Measurements from ENCODE around the gene RFWD3. TPM values are rescaled to one million over a fixed set of nuclear protein-coding genes. Genes with fewer than 3 reads are reported as not detected.

RFWD3 gene
- total and polyA plus RNA-seq, 2 donors from 2014 or later: 5.8 to 26.0 TPM

- intact Hi-C loops (cut with DNase I): no loop called here
Measured at GRCh38 chr16:74611721-74612120, 55.0 kb downstream of the RFWD3 start.

GRCh38 chr16:74608944-74609343 lies 57.7 kb downstream of the RFWD3 start:
- H3K9me3 ChIP-seq (ENCODE audit: control insufficient read depth in 2 of 3, insufficient read depth in 1 of 3, low read length in 3 of 3): no peaks in the 10 kb centered on the region
- H3K9ac ChIP-seq (ENCODE audit: low read length in 3 of 3): no peak overlapping the region
- FAIRE-seq (no peak), DNase-seq (no peak)
- H3K36me3 ChIP-seq (ENCODE audit: control insufficient read depth in 2 of 3, insufficient read depth in 3 of 3, low read length in 3 of 3): no peaks in the 10 kb centered on the region
- H3K4me1 ChIP-seq (ENCODE audit: control insufficient read depth in 2 of 3, insufficient read depth in 2 of 3, low read depth in 1 of 3, low read length in 3 of 3): peaks cover 0 to 11% (median 5%) of the 10 kb centered on the region in 3 donors
- TF ChIP-seq, protein P1, sequence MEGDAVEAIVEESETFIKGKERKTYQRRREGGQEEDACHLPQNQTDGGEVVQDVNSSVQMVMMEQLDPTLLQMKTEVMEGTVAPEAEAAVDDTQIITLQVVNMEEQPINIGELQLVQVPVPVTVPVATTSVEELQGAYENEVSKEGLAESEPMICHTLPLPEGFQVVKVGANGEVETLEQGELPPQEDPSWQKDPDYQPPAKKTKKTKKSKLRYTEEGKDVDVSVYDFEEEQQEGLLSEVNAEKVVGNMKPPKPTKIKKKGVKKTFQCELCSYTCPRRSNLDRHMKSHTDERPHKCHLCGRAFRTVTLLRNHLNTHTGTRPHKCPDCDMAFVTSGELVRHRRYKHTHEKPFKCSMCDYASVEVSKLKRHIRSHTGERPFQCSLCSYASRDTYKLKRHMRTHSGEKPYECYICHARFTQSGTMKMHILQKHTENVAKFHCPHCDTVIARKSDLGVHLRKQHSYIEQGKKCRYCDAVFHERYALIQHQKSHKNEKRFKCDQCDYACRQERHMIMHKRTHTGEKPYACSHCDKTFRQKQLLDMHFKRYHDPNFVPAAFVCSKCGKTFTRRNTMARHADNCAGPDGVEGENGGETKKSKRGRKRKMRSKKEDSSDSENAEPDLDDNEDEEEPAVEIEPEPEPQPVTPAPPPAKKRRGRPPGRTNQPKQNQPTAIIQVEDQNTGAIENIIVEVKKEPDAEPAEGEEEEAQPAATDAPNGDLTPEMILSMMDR (IDR thresholded peaks at IDR 0.05; ENCODE audit: borderline replicate concordance, extremely low read depth, insufficient read depth): no peak
- intact Hi-C loops (cut with DNase I): no loop called here
- no peaks in the 10 kb centered on the region for H3K27me3 ChIP-seq (ENCODE audit: control insufficient read depth, insufficient read depth, low read length)
- H3K4me3 ChIP-seq (ENCODE audit: low read length in 3 of 3): no peak overlapping the region
- no peak overlapping the region for H3K27ac ChIP-seq (ENCODE audit: low read depth in 2 of 2, low read length in 2 of 2)

More at GRCh38 chr16:74611721-74612120, 55.0 kb downstream of the RFWD3 start:
- Histone ChIP-seq H3K36me3 (ENCODE audit: control insufficient read depth in 2 of 3, insufficient read depth in 3 of 3, low read length in 3 of 3) (no peaks in the 10 kb centered on the region), H3K9ac (ENCODE audit: low read length in 3 of 3) (no peak overlapping the region), H3K27me3 (ENCODE audit: control insufficient read depth, insufficient read depth, low read length) (no peaks in the 10 kb centered on the region), H3K4me3 (ENCODE audit: low read length in 3 of 3) (no peak overlapping the region), H3K4me1 (ENCODE audit: control insufficient read depth in 2 of 3, insufficient read depth in 2 of 3, low read depth in 1 of 3, low read length in 3 of 3) (peaks cover 0 to 5% (median 2%) of the 10 kb centered on the region in 3 donors), H3K9me3 (ENCODE audit: control insufficient read depth in 2 of 3, insufficient read depth in 1 of 3, low read length in 3 of 3) (no peaks in the 10 kb centered on the region), H3K27ac (ENCODE audit: low read depth in 2 of 2, low read length in 2 of 2) (no peak overlapping the region)
- DNase-seq (no peak), FAIRE-seq (no peak)
- TF ChIP-seq, protein P1 (IDR thresholded peaks at IDR 0.05; ENCODE audit: borderline replicate concordance, extremely low read depth, insufficient read depth): no peak

DNA sequence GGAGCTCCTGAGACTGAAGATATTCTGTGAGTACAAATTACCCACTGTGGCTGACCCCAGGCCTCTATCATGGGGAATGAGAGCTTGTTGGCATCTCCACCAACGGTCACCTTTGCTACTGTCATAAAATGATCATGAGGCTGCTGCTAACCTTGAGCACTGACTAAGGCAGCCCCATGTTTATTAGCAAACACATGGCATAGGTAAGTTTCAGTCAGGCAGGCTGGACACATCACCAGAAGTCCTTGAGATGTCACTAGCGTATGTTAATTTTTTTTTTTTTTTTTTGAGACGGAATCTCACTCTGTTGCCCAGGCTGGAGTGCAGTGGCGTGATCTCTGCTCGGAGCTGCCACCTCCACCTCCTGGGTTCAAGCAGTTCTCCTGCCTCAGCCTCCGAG lies 58.3 kb downstream of the RFWD3 start:
- Histone ChIP-seq H3K27ac (ENCODE audit: low read depth in 2 of 2, low read length in 2 of 2) (no peak overlapping the region), H3K36me3 (ENCODE audit: control insufficient read depth in 2 of 3, insufficient read depth in 3 of 3, low read length in 3 of 3) (no peaks in the 10 kb centered on the region), H3K9me3 (ENCODE audit: control insufficient read depth in 2 of 3, insufficient read depth in 1 of 3, low read length in 3 of 3) (no peaks in the 10 kb centered on the region), H3K9ac (ENCODE audit: low read length in 3 of 3) (no peak overlapping the region), H3K27me3 (ENCODE audit: control insufficient read depth, insufficient read depth, low read length) (no peaks in the 10 kb centered on the region), H3K4me3 (ENCODE audit: low read length in 3 of 3) (no peak overlapping the region), H3K4me1 (ENCODE audit: control insufficient read depth in 2 of 3, insufficient read depth in 2 of 3, low read depth in 1 of 3, low read length in 3 of 3) (peaks cover 0 to 11% (median 5%) of the 10 kb centered on the region in 3 donors)
- intact Hi-C loops (cut with DNase I): no loop called here
- FAIRE-seq (no peak), DNase-seq (no peak)
- TF ChIP-seq, protein P1 (IDR thresholded peaks at IDR 0.05; ENCODE audit: borderline replicate concordance, extremely low read depth, insufficient read depth): no peak

DNA sequence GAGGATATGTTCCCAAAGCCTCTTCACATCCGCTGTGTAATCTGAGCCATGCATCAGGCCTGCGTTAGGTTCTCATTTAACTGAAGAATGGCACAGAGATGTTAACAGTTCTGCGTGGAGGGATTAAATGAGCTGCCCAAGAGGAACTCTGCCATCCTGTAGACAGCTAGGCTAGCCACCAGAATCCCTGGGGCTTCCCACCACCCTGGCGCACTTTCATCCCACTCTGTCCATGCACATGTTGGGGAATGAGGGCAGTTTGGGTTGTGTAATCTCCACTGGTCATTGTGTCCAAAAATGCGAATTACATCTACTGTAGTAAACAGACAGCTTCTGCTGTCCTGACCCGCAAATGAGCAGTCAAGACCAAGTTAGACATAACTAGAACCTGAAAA lies 58.7 kb downstream of the RFWD3 start:
- Histone ChIP-seq H3K4me3 (ENCODE audit: low read length in 3 of 3) (peak overlapping the region in 1 of 3 donors; percentile 86), H3K27ac (ENCODE audit: low read depth in 2 of 2, low read length in 2 of 2) (no peak overlapping the region), H3K27me3 (ENCODE audit: control insufficient read depth, insufficient read depth, low read length) (no peaks in the 10 kb centered on the region), H3K36me3 (ENCODE audit: control insufficient read depth in 2 of 3, insufficient read depth in 3 of 3, low read length in 3 of 3) (no peaks in the 10 kb centered on the region), H3K9ac (ENCODE audit: low read length in 3 of 3) (no peak overlapping the region), H3K4me1 (ENCODE audit: control insufficient read depth in 2 of 3, insufficient read depth in 2 of 3, low read depth in 1 of 3, low read length in 3 of 3) (peaks cover 0 to 11% (median 5%) of the 10 kb centered on the region in 3 donors), H3K9me3 (ENCODE audit: control insufficient read depth in 2 of 3, insufficient read depth in 1 of 3, low read length in 3 of 3) (no peaks in the 10 kb centered on the region)
- TF ChIP-seq, protein P1 (IDR thresholded peaks at IDR 0.05; ENCODE audit: borderline replicate concordance, extremely low read depth, insufficient read depth): no peak
- peak in 3 of 5 donors; percentile 52 to 61 (median 57) for DNase-seq
- FAIRE-seq: no peak
- intact Hi-C loops (cut with DNase I): no loop called here
